ENCODE data around the gene PROM1. TPM values are rescaled to one million over a fixed set of nuclear protein-coding genes. Genes with fewer than 3 reads are reported as not detected.

PROM1 gene
- total RNA-seq, 2 experiments from 2014 or later, result not detected

DNA sequence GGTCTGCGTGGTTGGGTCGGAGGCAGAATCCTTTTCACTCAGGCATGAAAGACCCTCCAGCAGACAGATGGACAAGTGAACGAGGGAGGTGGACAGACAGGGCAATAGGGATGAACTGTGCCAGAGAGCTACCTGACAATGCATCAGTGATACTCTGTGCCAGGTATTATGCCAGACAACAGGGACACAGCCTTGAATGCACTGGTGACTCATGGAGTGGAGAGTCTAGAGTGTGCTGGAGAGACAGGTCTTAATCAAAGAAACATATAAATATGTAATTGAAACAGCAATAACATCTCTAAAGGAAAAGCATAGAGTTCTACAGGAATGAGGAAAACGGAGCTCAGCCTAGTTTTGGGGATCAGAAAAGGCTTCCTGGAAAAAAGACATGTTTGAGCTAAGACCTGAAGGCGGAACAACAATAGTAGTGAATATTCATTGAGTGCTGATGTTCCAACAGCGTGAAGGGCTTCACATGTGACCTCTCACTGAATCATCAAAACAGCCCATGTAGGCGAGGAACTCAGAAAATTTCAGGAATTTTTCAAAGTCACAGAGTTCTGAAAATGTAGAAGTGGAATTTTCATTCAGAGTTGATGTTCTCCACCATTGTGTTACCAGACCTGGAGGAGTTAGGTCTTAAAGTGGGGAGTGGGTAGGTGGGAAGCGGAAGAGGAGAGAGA lies 100.8 kb downstream of the PROM1 start:
- TF ChIP-seq, protein P1, sequence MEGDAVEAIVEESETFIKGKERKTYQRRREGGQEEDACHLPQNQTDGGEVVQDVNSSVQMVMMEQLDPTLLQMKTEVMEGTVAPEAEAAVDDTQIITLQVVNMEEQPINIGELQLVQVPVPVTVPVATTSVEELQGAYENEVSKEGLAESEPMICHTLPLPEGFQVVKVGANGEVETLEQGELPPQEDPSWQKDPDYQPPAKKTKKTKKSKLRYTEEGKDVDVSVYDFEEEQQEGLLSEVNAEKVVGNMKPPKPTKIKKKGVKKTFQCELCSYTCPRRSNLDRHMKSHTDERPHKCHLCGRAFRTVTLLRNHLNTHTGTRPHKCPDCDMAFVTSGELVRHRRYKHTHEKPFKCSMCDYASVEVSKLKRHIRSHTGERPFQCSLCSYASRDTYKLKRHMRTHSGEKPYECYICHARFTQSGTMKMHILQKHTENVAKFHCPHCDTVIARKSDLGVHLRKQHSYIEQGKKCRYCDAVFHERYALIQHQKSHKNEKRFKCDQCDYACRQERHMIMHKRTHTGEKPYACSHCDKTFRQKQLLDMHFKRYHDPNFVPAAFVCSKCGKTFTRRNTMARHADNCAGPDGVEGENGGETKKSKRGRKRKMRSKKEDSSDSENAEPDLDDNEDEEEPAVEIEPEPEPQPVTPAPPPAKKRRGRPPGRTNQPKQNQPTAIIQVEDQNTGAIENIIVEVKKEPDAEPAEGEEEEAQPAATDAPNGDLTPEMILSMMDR (IDR thresholded peaks at IDR 0.05), result no peak
- DNase-seq (no peak), ATAC-seq (ENCODE audit: poor library complexity) (no peak)
- Histone ChIP-seq H3K4me3 (ENCODE audit: low read length) (no peak overlapping the region), H3K36me3 (ENCODE audit: insufficient read depth, low read length) (no peaks in the 10 kb centered on the region), H3K4me1 (ENCODE audit: insufficient read depth, low read length) (no peaks in the 10 kb centered on the region), H3K9me3 (ENCODE audit: control insufficient read depth in 1 of 2, insufficient read depth in 1 of 2, low read length in 2 of 2) (no peaks in the 10 kb centered on the region), H3K27me3 (ENCODE audit: control insufficient read depth in 1 of 2, insufficient read depth in 2 of 2, low read length in 2 of 2) (peaks cover 0 to 4% of the 10 kb centered on the region in 2 experiments), H3K27ac (ENCODE audit: low read depth in 1 of 2, low read length in 2 of 2) (no peak overlapping the region)
- Mint-ChIP-seq H3K4me1 (ENCODE audit: low read depth) (no peaks in the 10 kb centered on the region), H3K27me3 (peaks cover 5% of the 10 kb centered on the region), H3K9me3 (no peaks in the 10 kb centered on the region), H3K27ac (no peak overlapping the region), H3K4me3 (no peak overlapping the region), H3K36me3 (ENCODE audit: low read depth) (no peaks in the 10 kb centered on the region)
- ChIA-PET CTCF (no interaction called here), POLR2A (no interaction called here)
- intact Hi-C loops (cut with DNase I, micrococcal nuclease), result no loop called here

DNA sequence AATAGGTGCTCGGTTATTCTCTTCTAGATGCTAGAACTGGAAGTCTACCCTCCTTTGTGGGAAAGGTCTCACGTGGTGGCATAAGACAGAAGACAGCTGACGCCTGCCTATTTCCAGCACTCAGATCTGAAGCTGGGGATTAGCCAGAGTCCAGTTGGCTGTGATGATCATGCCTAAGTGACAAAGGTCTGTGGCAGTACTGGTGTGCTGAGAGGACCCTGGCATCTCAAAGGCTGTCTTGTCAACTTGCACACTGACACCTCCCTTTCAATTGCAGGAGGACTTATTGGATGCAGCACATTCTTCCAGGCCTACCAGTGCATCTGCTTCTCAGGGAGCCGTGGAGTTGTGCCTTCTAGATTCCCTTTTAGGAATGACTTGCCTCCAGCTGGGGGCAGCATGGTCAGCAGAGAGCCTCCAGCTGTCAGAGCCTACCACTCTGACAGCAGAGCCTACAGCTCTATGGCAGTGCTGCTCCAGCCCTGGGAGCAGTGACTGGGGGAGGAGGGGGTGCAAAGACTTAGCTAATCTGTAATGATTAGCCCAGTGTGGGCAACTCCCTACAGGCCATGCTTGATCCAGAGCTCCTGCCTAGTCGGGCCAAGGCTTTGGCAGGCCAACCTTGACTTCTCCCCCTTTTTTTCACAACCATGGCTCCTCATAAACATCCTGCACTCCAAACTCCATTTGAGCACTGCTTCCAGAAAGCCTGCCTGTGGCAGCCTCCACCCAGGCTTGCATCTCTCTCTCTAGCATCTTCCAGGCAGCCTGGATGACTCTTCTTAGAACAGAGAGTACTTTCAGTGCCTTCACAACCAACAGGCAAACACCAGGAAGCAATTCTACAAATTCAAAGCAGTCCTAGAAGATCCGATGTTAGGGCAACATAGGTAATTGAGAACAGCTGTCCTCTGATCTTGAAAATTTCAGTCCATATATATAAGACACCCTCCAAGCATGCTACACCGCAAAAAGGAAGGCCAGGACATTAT lies 107.1 kb downstream of the PROM1 start:
- no peaks in the 10 kb centered on the region for H3K9me3 Mint-ChIP-seq
- ChIA-PET CTCF (no interaction called here), POLR2A (no interaction called here)
- no peaks in the 10 kb centered on the region for H3K27me3 Mint-ChIP-seq
- DNase-seq (no peak), ATAC-seq (ENCODE audit: poor library complexity) (no peak)
- no peaks in the 10 kb centered on the region for H3K36me3 ChIP-seq (ENCODE audit: insufficient read depth, low read length)
- no peak overlapping the region for H3K4me3 Mint-ChIP-seq
- no peak overlapping the region for H3K4me3 ChIP-seq (ENCODE audit: low read length)
- no peaks in the 10 kb centered on the region for H3K27me3 ChIP-seq (ENCODE audit: control insufficient read depth in 1 of 2, insufficient read depth in 2 of 2, low read length in 2 of 2)
- intact Hi-C loops (cut with DNase I, micrococcal nuclease), result no loop called here
- no peak overlapping the region for H3K27ac Mint-ChIP-seq
- TF ChIP-seq, protein P1 (IDR thresholded peaks at IDR 0.05), result no peak
- no peak overlapping the region for H3K27ac ChIP-seq (ENCODE audit: low read depth in 1 of 2, low read length in 2 of 2)
- H3K4me1 Mint-ChIP-seq (ENCODE audit: low read depth), result no peaks in the 10 kb centered on the region
- no peaks in the 10 kb centered on the region for H3K36me3 Mint-ChIP-seq (ENCODE audit: low read depth)
- H3K9me3 ChIP-seq (ENCODE audit: control insufficient read depth in 1 of 2, insufficient read depth in 1 of 2, low read length in 2 of 2), result no peaks in the 10 kb centered on the region
- no peaks in the 10 kb centered on the region for H3K4me1 ChIP-seq (ENCODE audit: insufficient read depth, low read length)

DNA sequence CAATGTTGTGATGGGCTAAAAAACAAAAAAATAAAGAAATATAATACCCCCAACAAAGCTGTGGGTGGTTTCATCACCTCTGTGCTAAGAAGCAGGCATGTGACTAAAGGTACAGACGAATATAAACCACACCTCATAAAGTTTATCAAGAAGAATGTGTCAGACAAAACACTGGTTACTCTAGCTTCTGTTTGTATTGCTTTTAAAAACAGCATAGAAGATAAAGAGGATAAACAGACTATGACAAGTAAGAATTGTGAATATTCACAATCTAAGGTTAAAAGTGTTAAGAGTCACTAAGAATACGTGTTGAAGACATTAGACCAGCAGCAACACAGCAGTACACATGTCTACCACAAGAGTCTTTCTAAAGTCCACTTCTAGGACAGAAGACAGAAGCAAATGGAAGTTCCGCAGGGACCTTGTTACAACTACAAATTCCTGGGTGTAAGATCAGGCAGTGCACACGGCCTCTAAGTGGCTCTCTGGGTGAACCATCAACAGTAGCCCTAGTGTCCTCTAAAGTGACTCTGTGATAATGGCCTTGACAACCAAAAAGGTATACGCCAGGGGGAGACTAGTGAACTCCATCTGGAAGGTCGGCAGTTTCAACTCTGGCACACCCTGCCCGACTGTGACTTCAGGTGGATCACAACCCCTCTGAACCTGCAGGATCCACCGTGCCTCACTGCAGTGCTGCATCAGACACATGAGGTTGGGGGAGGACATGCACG lies 112.6 kb downstream of the PROM1 start:
- CTCF ChIA-PET, result no interaction called here
- H3K4me3 Mint-ChIP-seq, result no peak overlapping the region

More for the DNA sequence above, 112.6 kb downstream of the PROM1 start:
- H3K9me3 Mint-ChIP-seq, result no peaks in the 10 kb centered on the region
- intact Hi-C loops (cut with DNase I, micrococcal nuclease), result no loop called here
- no peaks in the 10 kb centered on the region for H3K4me1 Mint-ChIP-seq (ENCODE audit: low read depth)
- ATAC-seq (ENCODE audit: poor library complexity) (no peak), DNase-seq (peak in 1 of 14 experiments; percentile 1)
- Histone ChIP-seq H3K4me1 (ENCODE audit: insufficient read depth, low read length) (no peaks in the 10 kb centered on the region), H3K36me3 (ENCODE audit: insufficient read depth, low read length) (no peaks in the 10 kb centered on the region), H3K27ac (ENCODE audit: low read depth in 1 of 2, low read length in 2 of 2) (no peak overlapping the region), H3K27me3 (ENCODE audit: control insufficient read depth in 1 of 2, insufficient read depth in 2 of 2, low read length in 2 of 2) (no peaks in the 10 kb centered on the region), H3K9me3 (ENCODE audit: control insufficient read depth in 1 of 2, insufficient read depth in 1 of 2, low read length in 2 of 2) (no peaks in the 10 kb centered on the region), H3K4me3 (ENCODE audit: low read length) (no peak overlapping the region)
- no peak overlapping the region for H3K27ac Mint-ChIP-seq
- peaks cover 5% of the 10 kb centered on the region for H3K27me3 Mint-ChIP-seq
- TF ChIP-seq, protein P1 (IDR thresholded peaks at IDR 0.05), result no peak
- H3K36me3 Mint-ChIP-seq (ENCODE audit: low read depth), result no peaks in the 10 kb centered on the region
- POLR2A ChIA-PET, result no interaction called here
